ENCODE results near the gene RPA3. TPM values are rescaled to one million over a fixed set of nuclear protein-coding genes. Genes with fewer than 3 reads are reported as not detected.
A peak's percentile ranks its signal among the peaks of the same experiment; 100 is the strongest.

RPA3 gene
- total and polyA plus RNA-seq, 9 of the 15 experiments (the other 6 are each of a cell fraction or from before 2014, with no cell fraction given), result 68.5 to 265 (median 125) TPM

- H3K4me2 ChIP-seq (ENCODE audit: insufficient read depth, low read length), result peak overlapping the region; percentile 89
- no peaks in the 10 kb centered on the region for H3K9me3 ChIP-seq (replicated peaks; ENCODE audit: control insufficient read depth, insufficient read depth, low read depth, low read length)
- H3K36me3 ChIP-seq (ENCODE audit: control insufficient read depth, insufficient read depth, low read length), result peaks cover 21% of the 10 kb centered on the region; the same call in 2 of the 3 replicates
- in situ Hi-C loops (cut with MboI), result no loop called here
- FAIRE-seq (no peak), DNase-seq (ENCODE audit: extremely low read depth in 1 of 4, low spot score in 3 of 4) (no peak), ATAC-seq (no peak)
- ChIA-PET CTCF (ENCODE audit: low intra/inter-chr PET ratio) (no interaction called here), POLR2A (no interaction called here)
- H3K9me1 ChIP-seq (ENCODE audit: control insufficient read depth, insufficient read depth, low read length), result no peaks in the 10 kb centered on the region
- H2AFZ ChIP-seq (ENCODE audit: low read depth, low read length), result peak overlapping the region; percentile 88
- H3K4me1 ChIP-seq (replicated peaks in 1 of 2; ENCODE audit: control insufficient read depth in 2 of 2, insufficient read depth in 2 of 2, low read length in 2 of 2), result peaks cover 0 to 3% of the 10 kb centered on the region in 2 experiments; a peak in 1 of 5 replicates
- WGBS (ENCODE audit: insufficient coverage, low coverage, missing lambda C conversion rate), result 2% methylated on average over 5 of the region's 5 CpGs
- H4K20me1 ChIP-seq (replicated peaks; ENCODE audit: control insufficient read depth, insufficient read depth, low read length), result no peaks in the 10 kb centered on the region
- H3K27ac ChIP-seq (ENCODE audit: extremely low read depth, low read depth, low read length), result peak overlapping the region; percentile 75
- no peaks in the 10 kb centered on the region for H3K27me3 ChIP-seq (ENCODE audit: control insufficient read depth in 2 of 2, insufficient read depth in 2 of 2, low read length in 2 of 2)
- TSS peak; percentile 69 for BruUV-seq (replicated peaks)
- peak overlapping the region; percentile 84 to 96 for H3K9ac ChIP-seq (ENCODE audit: insufficient read depth in 1 of 2, low read depth in 2 of 2, low read length in 2 of 2)
- TF ChIP-seq FOXA3 (CRISPR knock-in tag; conservative IDR thresholded peaks at IDR 0.05 in 1 of 2, IDR thresholded peaks at IDR 0.05 in 1 of 2), result peak in 1 of 2 experiments; percentile 22; a peak in 1 of 4 replicates
- no peak for TF ChIP-seq CEBPZ (IDR thresholded peaks at IDR 0.05; ENCODE audit: borderline replicate concordance, low read depth, low read length)
- peaks cover 48% of the 10 kb centered on the region for H3K79me2 ChIP-seq (ENCODE audit: control insufficient read depth, insufficient read depth, low read length)
- peak overlapping the region; percentile 62 for H3K4me3 ChIP-seq
- intact Hi-C loops (cut with micrococcal nuclease), result no loop called here
These were observed 79.0 kb downstream of the RPA3 start for GRCh38 chr7:7639421-7639820.
